Glomerular visceral epithelial cell (primary cell): ENCODE results near the gene PRRT3.
A peak's percentile ranks its signal among the peaks of the same experiment; 100 is the strongest.
"Not testable (repeated sequence)": the region's sequence is repeated elsewhere in the genome, so short reads cannot be mapped to it uniquely, and the experiment has no call there.

Experiments used
- DNase-seq: peaks from one replicate; pipeline ENCODE4 v3.0.0-alpha.2; 2016; ENCODE audit errors: extremely low spot score

Gene PRRT3

DNA sequence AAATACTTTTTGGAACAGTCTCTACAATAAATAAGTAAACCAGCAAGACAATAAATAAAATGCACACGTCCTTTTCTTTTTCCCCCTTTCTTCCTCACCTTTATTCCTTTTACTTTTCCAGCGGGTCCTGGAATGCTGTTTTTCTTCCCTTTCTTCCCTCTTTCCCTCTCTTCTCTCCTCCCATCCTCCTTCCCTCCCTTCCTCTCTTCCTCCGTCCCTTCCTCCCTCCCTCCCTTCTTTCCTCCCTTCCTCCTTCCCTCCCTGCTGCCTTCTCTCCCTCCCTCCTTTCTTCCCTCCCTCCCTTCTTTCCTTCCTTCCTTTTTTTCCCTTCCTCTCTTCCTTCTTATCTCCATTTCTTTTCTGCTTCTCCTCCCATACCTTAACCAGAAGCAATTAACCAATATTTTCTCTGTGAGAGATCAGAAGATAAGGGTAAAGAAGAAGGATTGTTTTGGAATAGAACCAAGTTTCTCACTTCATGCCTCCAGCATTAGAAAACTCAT is 52.9 kb downstream of the PRRT3 start:
- no peak for DNase-seq

DNA sequence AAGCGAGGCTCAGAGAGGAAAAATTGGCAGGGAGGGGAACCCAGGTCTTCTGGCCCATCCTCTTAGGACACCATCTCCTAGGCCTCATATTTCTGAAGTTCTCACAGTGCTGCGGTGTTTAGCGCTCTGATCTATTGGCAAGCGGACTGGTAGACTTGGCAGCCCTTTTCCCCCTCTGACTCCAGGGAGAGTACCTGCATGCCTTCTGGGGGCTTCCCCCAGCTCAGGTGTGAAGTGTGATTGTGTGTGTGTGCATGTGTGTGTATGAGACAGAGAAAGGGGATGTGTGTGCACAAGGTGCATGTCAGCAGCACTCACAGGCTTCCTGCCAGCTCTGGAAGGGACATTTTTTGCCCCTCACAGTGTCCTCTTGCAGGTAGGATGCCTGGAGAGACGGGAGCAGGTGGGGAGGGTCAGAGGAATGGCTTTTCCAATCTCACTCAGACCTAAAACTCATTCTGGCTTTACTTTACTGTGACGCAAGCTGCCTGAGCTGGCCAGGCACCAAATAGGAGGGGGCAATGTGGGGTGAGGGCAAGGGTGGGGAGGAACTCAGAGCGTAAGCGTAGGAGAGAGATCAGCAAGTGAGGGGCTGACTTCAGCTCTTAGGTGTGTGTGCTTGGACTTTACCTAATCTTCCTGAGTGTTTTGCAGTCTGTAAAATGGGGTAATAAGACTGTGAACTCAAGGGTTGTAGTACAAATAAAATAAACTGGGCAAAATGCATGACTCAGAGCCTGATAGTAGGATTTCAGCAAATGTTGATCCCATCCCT is 53.6 kb downstream of the PRRT3 start:
- no peak for DNase-seq

DNA sequence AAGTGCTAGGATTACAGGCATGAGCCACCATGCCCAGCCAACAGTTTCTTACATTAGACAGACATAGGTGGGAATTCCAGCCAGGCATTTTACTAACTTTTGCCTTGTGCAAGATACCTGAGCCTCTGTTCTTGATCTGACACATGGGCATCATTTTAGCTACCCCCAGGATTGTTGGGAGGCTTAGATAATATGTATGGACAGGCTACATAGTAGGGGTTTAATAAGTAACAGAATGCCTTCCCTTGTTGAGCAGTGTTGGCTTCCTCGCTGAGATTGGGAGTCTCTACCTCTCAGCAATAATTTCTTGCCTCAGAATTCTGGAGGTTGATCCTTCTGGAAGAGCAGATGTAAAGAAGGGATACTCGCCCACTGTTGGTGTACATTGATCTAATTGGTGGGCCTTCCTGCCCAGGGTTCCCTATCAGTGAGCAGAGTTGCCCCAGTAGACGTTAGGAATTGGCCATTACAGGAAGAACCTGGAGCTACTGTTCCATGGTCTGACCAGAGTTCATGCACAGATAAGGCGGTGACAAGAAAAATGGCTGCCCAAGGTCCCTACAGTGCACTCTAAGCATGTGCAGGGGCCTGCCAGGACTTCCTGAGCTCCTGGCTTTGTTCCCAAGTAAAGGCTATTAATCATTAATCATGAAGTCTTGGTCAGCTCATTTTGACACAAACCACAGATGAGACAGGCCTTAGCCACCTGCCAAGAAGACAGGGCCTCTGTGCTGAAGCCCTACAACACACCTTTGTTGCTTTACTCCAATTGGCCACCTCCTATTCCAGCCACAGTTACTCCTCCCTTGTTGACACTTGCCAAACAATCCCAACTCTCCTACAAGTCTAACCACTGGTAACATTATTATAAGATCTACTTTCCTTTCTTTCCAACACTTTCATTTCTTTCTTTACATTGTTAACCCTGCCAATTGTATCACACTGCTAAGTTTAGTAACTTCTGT is 54.5 kb downstream of the PRRT3 start:
- peak; percentile 95 for DNase-seq

DNA sequence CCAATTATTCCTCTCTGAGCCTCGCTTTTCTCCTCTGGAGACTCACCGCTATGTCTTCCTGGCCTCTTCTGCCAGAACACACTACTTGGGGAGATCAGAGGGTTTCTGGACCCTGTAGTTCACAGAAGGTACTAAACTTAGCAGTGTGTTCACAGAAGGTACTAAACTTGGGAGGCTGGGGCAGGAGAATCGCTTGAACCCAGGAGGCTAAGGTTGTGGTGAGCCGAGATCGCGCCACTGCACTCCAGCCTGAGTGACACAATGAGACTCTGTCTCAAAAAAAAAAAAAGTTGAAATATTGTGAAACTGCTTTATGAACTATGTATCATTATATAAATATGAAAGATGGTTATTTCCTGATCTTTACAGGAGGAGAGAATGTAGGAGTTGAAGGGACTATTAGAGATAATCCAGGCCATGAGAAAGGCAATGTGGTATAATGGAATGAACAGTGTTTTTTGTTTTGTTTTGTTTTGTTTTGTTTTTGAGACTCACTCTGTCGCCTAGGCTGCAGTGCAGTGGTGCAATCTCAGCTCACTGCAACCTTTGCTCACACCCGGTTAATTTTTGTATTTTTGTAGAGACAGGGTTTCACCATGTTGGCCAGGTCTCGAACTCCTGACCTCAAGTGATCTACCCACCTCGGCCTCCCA is 55.3 kb downstream of the PRRT3 start:
- not testable (repeated sequence) for DNase-seq

DNA sequence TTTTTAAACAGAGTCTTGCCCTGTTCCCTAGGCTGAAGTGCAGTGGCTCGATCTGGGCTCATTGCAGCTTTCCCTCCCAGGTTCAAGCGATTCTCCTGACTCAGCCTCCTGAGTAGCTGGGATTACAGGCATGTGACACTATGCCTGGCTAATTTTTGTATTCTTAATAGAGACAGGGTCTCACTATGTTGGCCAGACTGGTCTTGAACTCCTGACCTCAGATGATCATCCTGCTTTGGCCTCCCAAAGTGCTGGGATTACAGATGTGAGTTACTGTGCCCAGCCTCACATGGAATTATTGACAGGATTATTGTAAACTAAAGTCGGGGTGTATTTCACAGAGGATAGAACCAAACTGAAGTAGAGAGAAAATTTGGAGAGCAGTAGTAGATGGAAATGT is 56.5 kb downstream of the PRRT3 start:
- DNase-seq: not testable (repeated sequence)
